Mesenchymal stem cell (in vitro differentiated cells and primary cell): ENCODE data around the gene KIN.
"Not testable (repeated sequence)": the region's sequence is repeated elsewhere in the genome, so short reads cannot be mapped to it uniquely, and the experiment has no call there.

Experiments
- DNase-seq: peaks from one replicate; pipeline ENCODE4 v3.0.0-alpha.2; 2013
- H2AFZ ChIP-seq: one replicate; pipeline ENCODE4 v1.6.1; 2013; ENCODE audit warnings: low read depth, mild to moderate bottlenecking, control low read depth, inconsistent platforms, low read length, moderate library complexity
- H2AK5ac ChIP-seq: 2 replicates; pipeline ENCODE4 v1.6.1; 2013; ENCODE audit warnings: low read length, moderate library complexity, mild to moderate bottlenecking, inconsistent platforms; ENCODE audit not compliant: severe bottlenecking
- H2BK120ac ChIP-seq: one replicate; pipeline ENCODE4 v1.6.1; 2013; ENCODE audit warnings: low read depth, mild to moderate bottlenecking, inconsistent platforms, low read length, moderate library complexity
- H2BK12ac ChIP-seq, 2 experiments: one replicate each; pipeline ENCODE4 v1.6.1; 2013; ENCODE audit warnings: inconsistent platforms in 2 of 2, low read length in 2 of 2, mild to moderate bottlenecking in 2 of 2, moderate library complexity in 2 of 2, control low read depth in 1 of 2
- H2BK15ac ChIP-seq: one replicate; pipeline ENCODE4 v1.6.1; 2013; ENCODE audit warnings: mild to moderate bottlenecking, low read depth, inconsistent platforms; ENCODE audit not compliant: poor library complexity, severe bottlenecking
- H2BK5ac ChIP-seq: 2 replicates; pipeline ENCODE4 v1.6.1; 2013; ENCODE audit warnings: low read depth, mild to moderate bottlenecking, low read length, control low read depth, inconsistent platforms; ENCODE audit not compliant: poor library complexity, severe bottlenecking
- H3K14ac ChIP-seq, 2 experiments: one replicate each; pipeline ENCODE4 v1.6.1; 2013; ENCODE audit warnings: inconsistent platforms in 2 of 2, low read length in 2 of 2, control low read depth in 1 of 2, mild to moderate bottlenecking in 1 of 2, moderate library complexity in 1 of 2
- H3K18ac ChIP-seq, 2 experiments: one replicate each; pipeline ENCODE4 v1.6.1; 2013; ENCODE audit warnings: inconsistent platforms in 2 of 2, low read length in 2 of 2, control low read depth in 1 of 2, low read depth in 1 of 2, mild to moderate bottlenecking in 1 of 2
- H3K23ac ChIP-seq, 2 experiments: one replicate each; pipeline ENCODE4 v1.6.1; 2013; ENCODE audit warnings: inconsistent platforms in 2 of 2, low read length in 2 of 2, mild to moderate bottlenecking in 2 of 2, moderate library complexity in 2 of 2, control low read depth in 1 of 2
- H3K27ac ChIP-seq: 2 replicates; pipeline ENCODE4 v1.5.1; 2013; ENCODE audit warnings: mild to moderate bottlenecking, moderate library complexity, low read length, control low read depth, inconsistent platforms; ENCODE audit not compliant: poor library complexity, severe bottlenecking
- H3K27me3 ChIP-seq, 2 experiments: 2 replicates each; pipeline versions ENCODE4 v1.6.1 to v1.7.0; 2013; ENCODE audit warnings: low read length in 2 of 2, mild to moderate bottlenecking in 2 of 2, moderate library complexity in 2 of 2, control low read depth in 1 of 2, inconsistent platforms in 1 of 2; ENCODE audit not compliant: control insufficient read depth in 1 of 2, insufficient read depth in 1 of 2
- H3K36me3 ChIP-seq, 2 experiments: 2 replicates each; pipeline versions ENCODE4 v1.6.1 to v1.7.0; 2013; ENCODE audit warnings: low read length in 2 of 2, control low read depth in 1 of 2, inconsistent platforms in 1 of 2, low read depth in 1 of 2, mild to moderate bottlenecking in 1 of 2; ENCODE audit not compliant: insufficient read depth in 2 of 2, control insufficient read depth in 1 of 2
- H3K4ac ChIP-seq, 2 experiments: one replicate each; pipeline ENCODE4 v1.6.1; 2013; ENCODE audit warnings: inconsistent platforms in 2 of 2, low read length in 2 of 2, mild to moderate bottlenecking in 2 of 2, moderate library complexity in 2 of 2, control low read depth in 1 of 2, low read depth in 1 of 2
- H3K4me1 ChIP-seq: 2 replicates; pipeline ENCODE4 v1.6.1; 2013; ENCODE audit warnings: low read depth, low read length, control low read depth; ENCODE audit not compliant: control insufficient read depth, insufficient read depth
- H3K4me2 ChIP-seq: 2 replicates; pipeline ENCODE4 v1.6.1; 2013; ENCODE audit warnings: low read length, mild to moderate bottlenecking, inconsistent platforms; ENCODE audit not compliant: poor library complexity, severe bottlenecking
- H3K4me3 ChIP-seq, 2 experiments: 2 replicates each; pipeline versions ENCODE4 v1.5.1 to v1.7.0; 2013; ENCODE audit warnings: low read length in 2 of 2, mild to moderate bottlenecking in 2 of 2, control low read depth in 1 of 2, low read depth in 1 of 2; ENCODE audit not compliant: insufficient read depth in 1 of 2
- H3K79me1 ChIP-seq: replicated peaks from 2 replicates; pipeline ENCODE4 v1.6.1; 2013; ENCODE audit warnings: mild to moderate bottlenecking, control low read depth, low read length, inconsistent platforms; ENCODE audit not compliant: poor library complexity, severe bottlenecking
- H3K9ac ChIP-seq: 2 replicates; pipeline ENCODE4 v1.7.0; 2013; ENCODE audit warnings: mild to moderate bottlenecking, low read length, moderate library complexity
- H3K9me3 ChIP-seq: 2 replicates; pipeline ENCODE4 v1.7.0; 2013; ENCODE audit warnings: mild to moderate bottlenecking, low read length; ENCODE audit not compliant: control insufficient read depth
- H4K8ac ChIP-seq: one replicate; pipeline ENCODE4 v1.6.1; 2013; ENCODE audit warnings: inconsistent platforms, mild to moderate bottlenecking, low read length, moderate library complexity
- H4K91ac ChIP-seq: one replicate; pipeline ENCODE4 v1.6.1; 2013; ENCODE audit warnings: mild to moderate bottlenecking, low read length, inconsistent platforms
- WGBS: methylation state at CpG from one replicate; pipeline ENCODE4 v1.1.7; 2013; ENCODE audit warnings: mixed read lengths; 5-methylcytosine and 5-hydroxymethylcytosine counted together

The KIN gene

DNA sequence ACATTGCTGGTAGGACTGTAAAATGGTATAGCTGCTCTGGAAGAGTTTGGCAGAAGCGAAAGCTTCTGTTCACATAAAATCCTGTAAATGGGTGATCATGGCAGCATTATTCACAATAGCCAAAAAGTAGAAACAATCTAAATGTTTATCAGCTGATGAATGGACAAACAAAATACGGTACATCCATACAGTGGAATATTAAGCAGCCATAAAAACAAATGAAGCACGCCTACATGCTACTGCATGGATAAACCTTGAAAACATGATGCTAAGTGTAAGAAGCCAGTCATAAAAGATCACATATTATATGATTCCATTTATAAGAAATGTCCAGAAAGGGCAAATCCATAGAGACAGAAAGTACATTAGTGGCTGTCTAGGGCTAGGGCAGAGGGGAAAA is 32.7 kb downstream of the KIN start:
- Histone ChIP-seq H4K91ac (no peak overlapping the region), H3K27ac (no peak overlapping the region), H3K4me2 (no peak overlapping the region), H3K23ac (no peak overlapping the region), H2BK15ac (no peak overlapping the region), H3K4me3 (no peak overlapping the region), H3K9me3 (no peaks in the 10 kb centered on the region), H2AK5ac (no peak overlapping the region), H3K79me1 (peaks cover 6% of the 10 kb centered on the region), H3K18ac (no peak overlapping the region), H2BK12ac (no peak overlapping the region), H3K14ac (no peak overlapping the region), H2BK5ac (no peak overlapping the region), H2AFZ (no peak overlapping the region), H3K4me1 (no peaks in the 10 kb centered on the region), H2BK120ac (no peak overlapping the region), H3K36me3 (peaks cover 18 to 82% of the 10 kb centered on the region in 2 experiments), H3K4ac (no peak overlapping the region), H3K9ac (no peak overlapping the region), H3K27me3 (no peaks in the 10 kb centered on the region), H4K8ac (no peak overlapping the region)
- WGBS: 100% methylated on average over 2 of the region's 3 CpGs
- DNase-seq: no peak

DNA sequence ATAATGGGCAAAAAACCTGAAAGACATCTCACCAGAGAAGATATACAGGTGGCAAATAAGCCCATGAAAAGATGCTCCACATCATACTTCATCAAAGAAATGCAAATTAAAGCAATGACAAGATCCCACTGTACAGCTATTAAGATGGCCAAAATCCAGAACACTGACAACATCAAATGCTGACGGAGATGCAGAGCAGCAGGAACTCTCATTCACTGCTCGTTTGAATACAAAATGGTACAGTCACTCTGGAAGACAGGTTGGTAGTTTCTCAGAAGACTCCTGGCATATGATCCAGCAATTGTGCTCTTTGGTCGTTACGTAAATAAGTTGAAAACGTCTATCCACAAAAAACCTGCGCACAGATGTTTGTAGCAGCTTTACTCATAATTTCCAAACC is 35.5 kb downstream of the KIN start:
- Histone ChIP-seq H3K4ac (no peak overlapping the region), H4K91ac (no peak overlapping the region), H3K9ac (no peak overlapping the region), H2BK120ac (no peak overlapping the region), H4K8ac (no peak overlapping the region), H3K4me1 (no peaks in the 10 kb centered on the region), H3K36me3 (peaks cover 14 to 58% of the 10 kb centered on the region in 2 experiments), H3K18ac (no peak overlapping the region), H3K9me3 (no peaks in the 10 kb centered on the region), H2AFZ (no peak overlapping the region), H3K4me2 (no peak overlapping the region), H2BK5ac (no peak overlapping the region), H2BK15ac (no peak overlapping the region), H3K4me3 (no peak overlapping the region), H3K27me3 (no peaks in the 10 kb centered on the region), H2BK12ac (no peak overlapping the region), H2AK5ac (no peak overlapping the region), H3K27ac (no peak overlapping the region), H3K14ac (no peak overlapping the region), H3K23ac (no peak overlapping the region), H3K79me1 (peaks cover 6% of the 10 kb centered on the region)
- WGBS: 94% methylated on average over 5 of the region's 6 CpGs
- no peak for DNase-seq

DNA sequence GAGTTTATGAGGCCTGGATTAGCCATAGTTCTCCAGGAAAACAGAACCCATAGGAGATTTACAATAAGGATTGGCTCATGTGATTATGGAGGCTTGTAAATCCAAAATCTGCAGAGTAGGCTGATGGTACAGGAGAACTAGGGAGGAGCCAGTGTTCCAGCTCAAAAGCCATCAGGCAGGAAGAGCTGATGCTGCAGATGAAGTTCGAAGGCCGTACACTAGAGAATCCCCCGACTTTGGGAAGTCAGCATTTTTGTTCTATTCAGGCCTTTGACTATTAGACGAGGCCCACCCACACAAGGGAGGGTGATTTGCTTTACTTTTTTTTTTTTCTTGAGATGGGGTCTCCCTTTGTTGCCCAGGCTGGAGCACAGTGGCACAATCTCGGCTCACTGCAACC is 37.6 kb downstream of the KIN start:
- H3K27ac ChIP-seq: no peak overlapping the region
- H3K4me1 ChIP-seq: no peaks in the 10 kb centered on the region
- H2BK120ac ChIP-seq: no peak overlapping the region
- 97% methylated on average over 5 of the region's 5 CpGs for WGBS
- no peak overlapping the region for H2BK15ac ChIP-seq
- no peak overlapping the region for H3K23ac ChIP-seq
- no peak overlapping the region for H2AFZ ChIP-seq
- H3K14ac ChIP-seq: no peak overlapping the region
- H3K9ac ChIP-seq: no peak overlapping the region
- H3K4me2 ChIP-seq: no peak overlapping the region
- no peaks in the 10 kb centered on the region for H3K27me3 ChIP-seq
- H3K9me3 ChIP-seq: no peaks in the 10 kb centered on the region
- H2BK12ac ChIP-seq: no peak overlapping the region
- DNase-seq: no peak
- H3K79me1 ChIP-seq: peaks cover 3% of the 10 kb centered on the region
- no peak overlapping the region for H2AK5ac ChIP-seq
- no peak overlapping the region for H3K18ac ChIP-seq
- no peak overlapping the region for H3K4ac ChIP-seq
- H4K8ac ChIP-seq: no peak overlapping the region
- H2BK5ac ChIP-seq: no peak overlapping the region
- H3K36me3 ChIP-seq: peaks cover 11 to 39% of the 10 kb centered on the region in 2 experiments
- H3K4me3 ChIP-seq: no peak overlapping the region
- H4K91ac ChIP-seq: no peak overlapping the region

DNA sequence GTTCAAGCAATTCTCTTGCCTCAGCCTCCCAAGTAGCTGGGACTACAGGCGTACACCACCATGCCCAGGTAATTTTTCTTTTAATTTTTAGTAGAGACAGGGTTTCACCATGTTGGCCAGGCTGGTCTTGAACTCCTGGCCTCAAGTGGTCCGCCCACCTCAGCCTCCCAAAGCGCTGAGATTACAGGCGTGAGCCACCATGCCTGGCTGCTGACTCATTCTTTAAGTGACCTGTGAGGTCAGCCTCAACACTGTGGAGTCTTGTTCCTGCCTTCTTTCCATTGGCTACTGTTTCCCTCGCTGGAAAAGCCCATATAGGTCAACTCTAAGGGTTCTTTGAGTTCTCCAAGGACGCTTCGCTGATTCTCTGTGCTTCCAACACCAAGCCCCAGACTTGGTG is 39.2 kb downstream of the KIN start:
- not testable (repeated sequence) for H3K27ac ChIP-seq, H2BK120ac ChIP-seq, H3K18ac ChIP-seq, H2AK5ac ChIP-seq, H4K8ac ChIP-seq, H3K9me3 ChIP-seq, H3K9ac ChIP-seq, H2BK12ac ChIP-seq, H3K4ac ChIP-seq, H3K4me1 ChIP-seq, H3K79me1 ChIP-seq, H3K4me2 ChIP-seq, H2BK15ac ChIP-seq, H3K23ac ChIP-seq, H3K4me3 ChIP-seq, H3K14ac ChIP-seq, H2BK5ac ChIP-seq, H2AFZ ChIP-seq, H3K27me3 ChIP-seq, H4K91ac ChIP-seq
- peaks cover 2 to 26% of the 10 kb centered on the region in 2 experiments for H3K36me3 ChIP-seq
- peak; percentile 11 for DNase-seq
- 82% methylated on average over 7 of the region's 7 CpGs for WGBS
